Measurements from ENCODE around the gene SNX30.
A peak's percentile ranks its signal among the peaks of the same experiment; 100 is the strongest.

DNA sequence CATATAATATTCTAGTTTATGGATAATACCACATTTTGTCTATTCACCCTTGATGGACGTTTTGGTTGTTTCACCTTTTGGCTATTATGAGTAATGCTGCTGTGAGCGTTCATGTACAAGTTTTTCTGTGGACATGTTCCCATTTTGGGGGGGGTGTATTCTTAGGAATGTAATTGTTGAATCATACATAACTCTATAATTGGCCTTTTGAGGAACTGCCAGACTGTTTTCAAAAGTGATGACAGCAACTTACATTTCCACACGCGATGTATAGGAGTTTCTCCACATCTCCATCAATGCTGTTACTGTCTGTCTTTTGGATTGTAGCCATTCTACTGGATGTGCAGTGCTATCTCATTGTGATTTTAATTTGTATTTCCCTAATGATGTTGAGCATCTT lies 70.3 kb downstream of the SNX30 start:
- no peak for TF ChIP-seq EZH2 (IDR thresholded peaks at IDR 0.05; ENCODE audit: insufficient read depth, poor library complexity, severe bottlenecking)
- TF ChIP-seq EZH2phosphoT487 (IDR thresholded peaks at IDR 0.05; ENCODE audit: insufficient read depth, low read depth): 0 out of 2 replicates have a peak, but pooled peaks have one; percentile 46
